Stimulated activated CD8-positive, alpha-beta memory T cell treated with anti-CD3 and anti-CD28 coated beads, Interleukin-15, amount 100 ng/mL, for 1 hour (primary cell): ENCODE results near the gene MGAT3.
A peak's percentile ranks its signal among the peaks of the same experiment; 100 is the strongest.
"Not testable (repeated sequence)": the region's sequence is repeated elsewhere in the genome, so short reads cannot be mapped to it uniquely, and the experiment has no call there.

Experiments used
- DNase-seq: peaks from one replicate; pipeline ENCODE4 v3.0.0-alpha.2; 2020; ENCODE audit warnings: low read depth

The MGAT3 gene

DNA sequence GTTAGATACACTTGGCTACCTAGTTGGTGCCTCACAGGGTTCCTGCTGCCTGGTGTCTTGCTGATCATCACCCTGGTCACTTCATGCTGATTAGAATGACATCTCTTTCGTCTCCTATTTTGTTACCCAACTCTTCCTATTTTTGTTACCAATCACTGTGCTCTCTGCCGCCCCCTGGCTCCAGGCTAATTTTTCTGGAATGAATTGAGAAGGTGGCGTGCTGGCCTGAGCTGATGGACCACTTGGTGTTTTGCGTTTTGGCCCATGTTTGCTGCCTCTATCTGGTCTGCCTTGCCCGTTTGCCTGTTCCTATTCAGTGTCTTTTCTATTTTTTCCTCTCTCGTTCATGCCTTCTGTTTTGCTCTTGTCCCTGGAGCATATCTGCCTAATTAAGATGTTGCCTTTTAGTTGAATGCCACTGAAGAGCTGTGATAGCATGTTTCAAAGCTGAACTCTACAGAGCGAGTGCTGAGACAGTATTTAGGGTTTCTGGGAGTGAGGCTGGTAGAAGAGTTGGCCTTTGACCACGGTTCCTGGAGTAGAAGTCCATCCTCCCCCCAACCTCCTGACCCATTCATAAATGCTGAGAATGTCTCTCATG lies 57.7 kb downstream of the MGAT3 start:
- no peak for DNase-seq

DNA sequence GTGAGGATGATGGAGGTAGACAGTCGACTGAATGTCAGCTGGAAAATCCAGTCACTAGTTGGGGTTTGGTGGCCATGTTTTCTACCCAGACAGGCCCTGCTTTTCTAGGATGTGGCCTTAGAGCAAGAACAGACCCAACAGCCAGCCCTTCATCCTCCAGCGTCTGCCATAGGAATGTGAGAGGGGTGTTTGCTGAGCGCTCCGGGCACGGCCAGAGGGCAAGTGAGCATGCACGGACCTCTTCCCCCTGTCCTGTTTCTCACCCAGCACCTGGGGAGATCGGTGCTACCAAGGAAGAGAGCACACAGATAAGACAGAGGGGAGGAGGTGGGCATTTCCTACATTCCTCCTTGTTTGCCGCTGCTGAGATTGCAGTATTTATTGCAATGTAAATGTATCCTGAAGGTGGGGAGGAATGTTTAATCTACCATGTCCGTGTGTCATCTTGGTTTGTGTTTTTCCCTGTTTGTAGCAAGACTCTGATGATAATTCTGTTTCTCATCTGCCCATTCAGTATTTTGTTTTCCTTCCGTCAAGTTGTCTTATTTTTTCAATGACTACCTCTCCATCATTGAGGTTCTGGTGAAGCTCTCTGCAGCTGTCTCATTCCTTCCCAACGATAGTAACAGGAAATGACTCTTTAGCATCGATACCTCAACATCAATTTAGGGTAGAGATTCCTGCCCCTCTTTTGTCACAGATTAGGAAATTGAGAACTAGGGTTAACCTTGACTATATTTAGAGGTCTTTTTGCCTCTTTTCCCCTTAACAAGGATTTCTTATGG lies 58.6 kb downstream of the MGAT3 start:
- no peak for DNase-seq

DNA sequence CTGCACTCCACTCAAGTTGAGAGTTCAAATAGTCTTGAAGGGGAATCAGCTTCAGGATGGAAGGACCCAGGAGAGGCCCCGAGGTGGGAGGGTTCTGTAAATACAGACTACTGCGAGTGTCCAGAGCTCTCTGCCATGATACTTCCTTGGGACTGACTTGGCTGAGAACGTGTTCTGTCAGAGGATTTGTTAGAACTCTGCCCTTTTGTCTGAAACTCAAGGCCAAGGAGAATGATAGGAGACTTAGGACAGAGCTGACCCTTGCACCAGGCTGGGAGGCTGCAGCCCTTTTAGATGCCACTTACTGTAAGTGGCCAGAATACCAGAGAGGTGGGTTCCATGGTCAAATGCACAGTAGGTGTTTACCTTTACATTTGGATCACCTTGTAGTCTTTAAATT lies 60.7 kb downstream of the MGAT3 start:
- DNase-seq = no peak

DNA sequence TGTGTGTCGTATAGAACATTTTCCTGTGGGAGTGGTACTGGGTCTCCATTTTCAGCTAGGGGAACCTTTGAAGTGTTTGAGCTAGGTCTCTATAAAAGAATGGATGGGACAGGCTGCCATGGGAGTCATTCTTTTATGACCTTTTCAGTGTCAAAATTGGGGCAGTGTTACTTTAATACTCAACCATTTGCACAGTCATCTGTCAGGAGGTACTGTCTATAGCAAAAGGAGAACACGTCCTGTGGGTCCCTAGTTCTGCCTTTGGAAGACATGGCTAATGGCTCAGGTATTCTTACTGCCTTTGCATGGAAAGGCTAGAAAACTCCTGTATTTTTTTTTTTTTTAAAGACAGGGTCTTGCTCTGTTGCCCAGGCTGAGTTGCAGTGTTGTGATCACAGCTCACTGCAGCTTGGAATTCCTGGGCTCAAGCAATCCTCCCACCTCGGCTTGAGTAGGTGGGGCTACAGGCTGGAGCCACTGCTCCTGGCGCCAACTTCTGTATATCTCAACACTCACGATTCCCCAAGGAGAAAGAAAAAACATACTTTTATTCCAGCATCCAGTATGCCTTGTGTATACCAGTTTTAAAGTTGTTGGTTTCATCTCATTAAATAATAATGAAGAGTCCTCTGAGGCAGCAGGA lies 61.5 kb downstream of the MGAT3 start:
- DNase-seq = no peak

DNA sequence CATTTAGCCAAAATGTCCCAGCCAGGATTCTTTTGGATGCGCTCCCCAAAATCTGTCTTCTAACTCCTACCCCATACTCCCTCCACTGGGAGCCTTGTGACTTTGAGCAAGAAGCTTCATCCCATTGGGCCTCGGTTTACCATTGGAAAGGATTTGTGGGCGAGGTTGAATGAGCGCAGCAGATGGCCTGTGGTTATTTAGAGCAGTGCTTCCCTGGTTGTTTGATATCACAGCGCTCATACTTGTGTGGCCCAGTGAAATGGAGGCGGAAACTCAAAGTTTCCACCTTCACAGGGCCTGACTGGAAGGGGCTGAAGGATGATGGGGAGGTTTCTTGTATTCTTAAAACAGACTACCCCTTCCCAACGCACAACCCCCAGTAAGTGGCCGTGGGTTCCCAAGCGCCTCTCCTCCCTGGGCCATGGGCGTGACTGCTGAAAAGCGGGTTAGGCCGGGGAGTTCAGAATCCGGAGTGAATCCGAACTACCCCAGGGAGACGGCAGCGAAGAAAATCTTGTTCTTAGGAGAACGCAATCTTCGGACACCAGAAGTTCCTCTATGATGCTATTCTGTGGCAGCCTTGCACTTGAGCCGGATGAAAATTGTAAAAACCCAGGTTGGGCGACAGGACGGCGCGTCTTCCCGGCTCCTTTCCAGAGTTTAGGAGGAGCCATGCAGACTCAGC lies 62.3 kb downstream of the MGAT3 start:
- no peak for DNase-seq

DNA sequence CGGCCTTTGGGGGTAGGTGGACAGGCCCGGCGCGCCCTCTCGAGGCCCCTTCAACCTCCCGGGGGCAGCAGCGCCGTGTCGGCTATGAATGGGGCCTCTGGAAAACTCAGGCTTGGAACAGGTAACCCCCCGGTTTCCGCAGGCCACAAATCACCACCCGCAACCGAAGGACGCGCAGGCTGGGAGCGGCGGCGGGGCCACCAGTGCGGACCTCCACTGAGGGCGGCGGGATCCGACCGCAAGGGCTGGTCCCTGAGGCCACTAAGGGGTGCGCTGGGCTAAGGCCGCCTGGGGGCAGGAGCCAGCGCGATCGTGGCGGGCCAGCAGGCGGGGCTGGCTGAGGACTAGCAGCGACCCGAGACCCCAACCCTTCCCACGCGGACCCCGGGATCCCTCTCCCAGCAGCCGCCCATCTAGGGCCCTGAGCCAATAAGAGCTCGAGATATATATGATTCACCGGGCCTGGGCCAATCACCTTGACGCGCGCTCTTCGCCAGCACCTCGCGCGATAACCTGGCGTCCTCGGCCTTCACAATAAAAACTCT lies 62.9 kb downstream of the MGAT3 start:
- DNase-seq = no peak

DNA sequence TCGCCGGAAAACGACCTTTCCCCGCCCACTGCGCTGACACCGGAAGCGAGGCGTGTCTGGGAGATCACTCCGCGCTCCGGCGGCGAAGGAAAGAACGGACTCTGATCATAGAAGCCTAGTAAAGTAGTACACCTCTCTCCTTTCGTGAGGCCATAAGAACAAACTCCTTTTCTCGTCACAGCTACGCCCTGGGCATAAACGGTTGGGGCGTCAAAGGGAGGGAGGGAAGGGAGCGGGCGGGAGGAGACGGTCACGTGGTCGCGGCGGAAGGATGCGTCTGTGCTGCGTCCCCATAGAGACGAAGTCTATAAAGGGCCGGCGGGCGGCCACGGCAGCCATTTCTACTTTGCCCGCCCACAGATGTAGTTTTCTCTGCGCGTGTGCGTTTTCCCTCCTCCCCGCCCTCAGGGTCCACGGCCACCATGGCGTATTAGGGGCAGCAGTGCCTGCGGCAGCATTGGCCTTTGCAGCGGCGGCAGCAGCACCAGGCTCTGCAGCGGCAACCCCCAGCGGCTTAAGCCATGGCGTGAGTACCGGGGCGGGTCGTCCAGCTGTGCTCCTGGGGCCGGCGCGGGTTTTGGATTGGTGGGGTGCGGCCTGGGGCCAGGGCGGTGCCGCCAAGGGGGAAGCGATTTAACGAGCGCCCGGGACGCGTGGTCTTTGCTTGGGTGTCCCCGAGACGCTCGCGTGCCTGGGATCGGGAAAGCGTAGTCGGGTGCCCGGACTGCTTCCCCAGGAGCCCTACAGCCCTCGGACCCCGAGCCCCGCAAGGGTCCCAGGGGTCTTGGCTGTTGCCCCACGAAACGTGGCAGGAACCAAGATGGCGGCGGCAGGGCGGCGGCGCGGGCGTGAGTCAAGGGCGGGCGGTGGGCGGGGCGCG lies 63.7 kb downstream of the MGAT3 start, which contains the start of gene ATF4:
ATF4 (plus strand) TSS at position 337 of the 880 bp plus-strand sequence. CDS start 884 bp downstream, outside the sequence.
- DNase-seq = peak; percentile 91

DNA sequence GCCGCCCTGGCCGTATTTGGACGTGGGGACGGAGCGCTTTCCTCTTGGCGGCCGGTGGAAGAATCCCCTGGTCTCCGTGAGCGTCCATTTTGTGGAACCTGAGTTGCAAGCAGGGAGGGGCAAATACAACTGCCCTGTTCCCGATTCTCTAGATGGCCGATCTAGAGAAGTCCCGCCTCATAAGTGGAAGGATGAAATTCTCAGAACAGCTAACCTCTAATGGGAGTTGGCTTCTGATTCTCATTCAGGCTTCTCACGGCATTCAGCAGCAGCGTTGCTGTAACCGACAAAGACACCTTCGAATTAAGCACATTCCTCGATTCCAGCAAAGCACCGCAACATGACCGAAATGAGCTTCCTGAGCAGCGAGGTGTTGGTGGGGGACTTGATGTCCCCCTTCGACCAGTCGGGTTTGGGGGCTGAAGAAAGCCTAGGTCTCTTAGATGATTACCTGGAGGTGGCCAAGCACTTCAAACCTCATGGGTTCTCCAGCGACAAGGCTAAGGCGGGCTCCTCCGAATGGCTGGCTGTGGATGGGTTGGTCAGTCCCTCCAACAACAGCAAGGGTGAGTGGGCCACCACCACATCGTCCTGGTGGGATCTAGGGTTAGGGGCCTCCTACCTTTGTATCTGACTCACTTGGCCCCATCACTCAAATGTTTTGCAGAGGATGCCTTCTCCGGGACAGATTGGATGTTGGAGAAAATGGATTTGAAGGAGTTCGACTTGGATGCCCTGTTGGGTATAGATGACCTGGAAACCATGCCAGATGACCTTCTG lies 64.5 kb downstream of the MGAT3 start:
- DNase-seq = not testable (repeated sequence)

DNA sequence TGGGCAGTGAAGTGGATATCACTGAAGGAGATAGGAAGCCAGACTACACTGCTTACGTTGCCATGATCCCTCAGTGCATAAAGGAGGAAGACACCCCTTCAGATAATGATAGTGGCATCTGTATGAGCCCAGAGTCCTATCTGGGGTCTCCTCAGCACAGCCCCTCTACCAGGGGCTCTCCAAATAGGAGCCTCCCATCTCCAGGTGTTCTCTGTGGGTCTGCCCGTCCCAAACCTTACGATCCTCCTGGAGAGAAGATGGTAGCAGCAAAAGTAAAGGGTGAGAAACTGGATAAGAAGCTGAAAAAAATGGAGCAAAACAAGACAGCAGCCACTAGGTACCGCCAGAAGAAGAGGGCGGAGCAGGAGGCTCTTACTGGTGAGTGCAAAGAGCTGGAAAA lies 65.3 kb downstream of the MGAT3 start:
- DNase-seq = not testable (repeated sequence)

DNA sequence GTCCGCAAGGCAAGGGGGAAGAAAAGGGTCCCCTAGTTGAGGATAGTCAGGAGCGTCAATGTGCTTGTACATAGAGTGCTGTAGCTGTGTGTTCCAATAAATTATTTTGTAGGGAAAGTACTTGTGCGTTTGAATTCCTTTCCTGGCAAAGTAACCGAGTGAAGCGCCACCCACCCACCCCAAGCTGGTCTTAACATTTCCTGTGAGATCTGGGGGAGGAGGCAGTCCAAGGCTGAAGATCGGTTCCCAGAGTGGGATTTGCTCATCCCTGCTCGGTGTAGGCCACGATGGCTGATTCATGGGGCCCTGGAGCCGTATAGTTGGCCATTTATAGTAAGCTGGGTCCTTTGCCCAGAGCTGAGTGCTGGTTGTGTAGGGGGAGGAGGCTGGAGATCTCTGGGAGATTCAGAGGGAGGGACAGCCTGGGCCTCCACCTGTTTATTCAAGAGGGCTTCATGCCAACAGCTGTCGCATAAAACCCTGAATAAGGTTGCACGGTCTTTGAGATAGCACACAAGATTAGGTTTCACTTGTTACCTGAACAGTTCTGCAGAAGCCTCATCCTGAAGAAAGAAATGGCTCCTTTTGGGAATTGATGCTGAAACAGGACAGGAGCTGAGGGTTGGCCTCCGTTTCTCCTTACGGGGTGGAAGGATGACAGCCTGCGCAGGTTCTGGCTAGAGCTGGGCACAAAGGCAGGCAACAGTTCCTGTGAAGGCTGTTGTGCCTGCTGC lies 65.9 kb downstream of the MGAT3 start:
- DNase-seq = no peak

DNA sequence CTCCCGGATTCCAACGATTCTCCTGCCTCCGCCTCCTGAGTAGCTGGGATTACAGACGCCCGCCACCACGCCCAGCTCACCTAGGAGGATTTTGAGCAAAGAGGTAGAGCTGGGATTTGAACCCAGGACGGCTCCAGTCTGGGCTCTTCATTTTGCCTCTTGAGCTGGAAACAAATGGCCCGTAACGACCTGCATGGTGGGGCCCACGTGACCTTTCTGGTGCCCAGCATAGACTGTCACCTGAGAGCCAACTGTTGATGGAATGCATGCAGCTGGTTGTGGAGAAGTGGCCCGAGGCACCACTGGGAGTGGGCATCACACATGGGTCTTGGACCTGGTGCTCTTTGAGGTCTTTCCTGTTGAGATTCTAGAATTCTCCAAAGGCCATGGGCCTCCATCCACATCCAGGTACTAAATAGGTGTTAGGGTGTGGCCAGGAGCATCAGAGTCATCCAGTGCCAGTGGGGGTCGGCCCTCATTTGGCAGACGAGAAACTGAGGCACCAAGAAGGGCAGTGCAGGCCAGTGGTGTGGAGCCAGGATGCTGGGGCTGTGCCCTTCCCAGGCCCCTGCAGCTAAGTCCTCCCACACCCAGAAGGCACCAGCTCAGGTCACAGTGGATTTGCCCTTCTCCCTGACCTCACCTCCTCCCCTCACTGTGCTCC lies 67.4 kb downstream of the MGAT3 start:
- DNase-seq = no peak

DNA sequence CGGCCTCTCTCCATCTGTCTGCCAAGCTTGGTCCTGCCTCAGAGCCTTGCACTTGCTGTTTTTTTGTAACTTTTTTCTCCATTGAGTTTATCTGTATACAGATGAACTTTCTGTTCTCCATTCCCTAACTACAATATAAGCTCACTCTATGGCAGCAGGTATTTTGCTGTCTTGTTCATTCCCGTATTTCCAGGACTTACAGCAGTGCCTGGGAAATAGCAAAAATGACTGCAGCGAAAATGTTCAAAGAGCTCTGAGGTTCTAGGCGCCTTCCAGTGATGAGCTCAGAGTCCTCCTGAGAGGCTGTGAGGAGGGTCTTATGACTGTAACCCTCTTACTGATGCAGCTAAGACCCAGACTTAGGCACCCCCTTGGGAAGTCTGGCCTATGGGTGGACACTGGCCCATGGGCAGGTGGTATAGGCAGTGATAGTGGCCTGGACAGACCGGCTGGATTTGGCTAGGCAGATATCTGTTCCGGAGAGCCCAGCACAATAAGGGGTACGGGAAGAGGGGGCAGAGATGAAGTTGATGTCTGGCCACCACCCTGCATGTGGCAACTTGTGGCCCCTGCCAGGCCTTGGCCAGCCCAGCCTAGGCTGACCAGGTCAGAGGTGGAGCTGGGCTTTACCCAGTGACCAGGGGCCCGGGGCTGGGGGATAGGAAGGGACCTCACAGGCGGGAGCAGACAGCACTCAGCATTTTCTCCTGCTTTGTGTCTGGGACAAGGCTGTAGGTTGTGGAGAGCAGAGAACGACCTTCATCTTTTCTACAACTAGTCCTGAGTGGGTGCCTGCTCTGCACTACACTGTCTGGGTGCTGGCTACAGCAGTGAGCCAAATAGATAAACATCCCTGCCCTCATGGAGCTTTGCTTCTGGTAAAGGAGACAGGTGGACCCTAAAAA lies 68.2 kb downstream of the MGAT3 start:
- no peak for DNase-seq

DNA sequence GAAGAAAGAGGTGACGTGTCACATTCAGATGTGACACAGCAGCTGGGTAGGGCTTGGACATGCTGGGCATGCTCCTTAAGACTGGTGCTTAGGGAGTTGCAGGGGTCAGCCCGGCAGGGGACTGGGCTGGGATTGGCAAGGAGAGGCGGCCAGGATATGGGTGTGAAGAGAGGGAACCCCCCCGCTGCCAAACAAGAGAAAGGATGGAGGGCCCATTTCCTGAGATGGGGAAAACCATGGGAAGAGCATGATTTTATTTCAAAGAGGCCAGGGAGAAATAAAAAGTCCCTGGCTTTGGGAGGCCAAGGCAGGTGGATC lies 68.8 kb downstream of the MGAT3 start:
- DNase-seq = no peak

DNA sequence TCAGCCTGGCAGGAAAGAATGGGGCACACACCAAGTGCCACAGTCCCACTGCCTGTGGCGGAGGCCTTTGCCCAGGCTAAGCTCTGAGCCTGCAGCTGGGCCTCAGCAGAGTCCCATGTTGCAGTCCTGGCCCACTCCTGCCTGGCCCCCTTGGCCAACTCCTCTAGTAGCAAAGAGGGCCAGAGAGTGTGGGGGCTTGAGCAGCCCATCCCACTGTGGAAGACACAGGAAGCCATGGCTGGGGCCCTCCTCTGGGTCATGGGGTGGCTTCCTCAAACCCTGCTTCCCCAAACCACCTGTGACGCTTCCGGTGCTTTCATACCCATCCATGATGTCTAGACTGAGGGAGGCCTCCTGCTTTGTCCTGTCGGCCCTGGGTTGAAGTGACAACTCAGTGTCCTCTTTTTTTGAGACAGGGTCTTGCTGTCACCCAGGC lies 69.9 kb downstream of the MGAT3 start:
- no peak for DNase-seq

DNA sequence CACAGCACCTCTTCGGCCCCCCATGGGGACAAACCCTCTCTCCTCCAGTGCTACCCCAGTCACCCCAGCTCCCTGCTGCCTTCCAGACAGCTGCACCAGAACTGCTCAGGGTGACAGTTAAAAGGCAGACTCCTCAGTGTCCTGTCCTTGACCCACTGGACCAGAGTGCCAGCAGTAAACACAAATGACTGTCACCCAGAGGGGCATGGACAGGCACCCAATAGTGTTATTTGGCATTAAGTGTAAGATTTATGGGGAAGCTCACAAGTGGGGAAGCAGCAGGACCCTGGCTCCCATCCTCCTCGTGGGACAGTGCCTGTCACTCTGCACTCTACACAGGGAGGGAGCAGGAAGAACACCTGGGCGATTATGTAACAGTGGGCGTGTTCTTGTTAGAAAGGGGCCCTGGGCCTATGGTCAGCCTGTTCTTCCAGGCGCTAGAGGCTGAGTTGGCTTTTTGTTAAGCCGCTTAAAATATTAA lies 70.7 kb downstream of the MGAT3 start:
- no peak for DNase-seq

DNA sequence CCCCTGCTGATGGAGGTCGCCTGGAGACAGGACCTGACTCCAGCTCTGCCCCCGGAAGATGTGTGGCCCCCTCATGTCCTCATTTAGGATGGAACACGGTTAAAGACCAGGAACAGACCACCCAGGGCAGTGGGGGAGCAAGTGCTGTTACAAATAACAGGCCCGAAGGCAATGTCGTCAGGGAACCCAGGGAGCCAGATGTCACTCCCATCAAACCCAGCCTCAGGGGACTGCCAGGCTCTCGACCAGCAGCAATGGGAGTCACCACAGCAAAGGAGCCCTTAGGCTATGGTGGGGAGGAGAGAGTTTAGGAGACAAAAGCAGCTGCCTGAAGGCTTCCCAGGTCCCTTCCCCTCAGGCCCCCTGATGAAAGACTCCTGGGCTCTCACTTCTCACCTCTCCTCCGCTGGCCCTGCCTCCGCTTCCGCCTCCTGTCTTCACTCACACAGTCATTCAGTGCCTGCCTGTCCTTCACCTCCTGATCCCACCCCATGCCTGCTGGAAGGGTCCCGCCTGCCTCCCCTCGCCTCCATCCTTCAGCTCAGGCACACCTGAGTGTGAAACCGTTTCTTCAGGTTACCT lies 71.4 kb downstream of the MGAT3 start:
- DNase-seq = no peak

DNA sequence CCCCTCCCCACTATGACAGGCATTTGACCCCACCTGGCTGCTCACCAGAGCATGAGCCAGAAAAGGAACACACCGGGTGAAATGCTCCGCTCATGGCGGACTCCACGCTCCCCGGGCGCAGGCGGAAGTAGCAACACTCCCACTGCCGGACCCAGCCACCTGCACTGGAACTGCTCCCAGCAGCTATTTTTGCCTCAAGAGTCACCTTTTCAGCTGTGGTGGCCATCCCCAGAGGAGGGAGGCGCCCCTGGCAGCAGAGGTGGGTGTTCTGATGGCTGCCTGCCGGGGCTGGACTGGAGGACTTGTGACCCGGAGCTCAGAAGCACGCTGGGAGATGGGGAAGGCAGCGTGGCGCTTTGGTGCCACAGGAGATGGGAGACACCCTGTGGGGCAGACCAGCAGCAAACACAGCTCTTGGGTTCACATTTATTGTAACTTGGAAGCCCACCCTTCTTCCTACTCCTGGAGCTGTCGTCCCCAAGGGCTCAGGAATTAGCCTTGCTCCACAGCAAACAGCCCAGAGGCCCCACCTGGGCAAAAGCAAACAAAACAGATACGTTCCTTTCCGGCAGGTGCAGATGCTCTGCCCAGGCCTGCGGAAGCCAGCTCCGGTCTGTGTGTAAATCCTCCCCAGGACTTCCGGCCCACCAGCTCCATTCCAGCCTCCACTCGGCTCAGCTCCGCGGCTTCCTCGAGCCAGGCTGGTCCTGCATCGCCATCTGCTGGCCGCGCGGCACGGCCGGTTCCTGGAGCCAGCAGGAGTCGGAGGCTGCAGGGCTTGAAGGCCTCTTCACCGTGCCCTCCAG lies 72.1 kb downstream of the MGAT3 start:
- DNase-seq = peak; percentile 80
